K562 (cell line): Measurements from ENCODE around the gene MICU1. TPM values are rescaled to one million over a fixed set of nuclear protein-coding genes. Genes with fewer than 3 reads are reported as not detected.

Experiments used
- ATAC-seq: fragments of 200-7000 bp; cut with Tn5 transposase; 3 replicates; pipeline ENCODE4 v1.9.1; 2020; ENCODE audit warnings: moderate library complexity
- BruUV-seq: library from RNA; stranded (reverse); fragments of 400-500 nt; replicated peaks from 2 replicates; lab custom pipeline; 2021; lab: Mats Ljungman, UMichigan
- CTCF ChIA-PET: fragments of 300-600 bp; formaldehyde crosslinking; extraction: SDS; loops from one replicate; lab custom pipeline; 2021; ENCODE audit warnings: low intra/inter-chr PET ratio; lab: Yijun Ruan, JAX
- POLR2A ChIA-PET: fragments of 300-600, 350-650 bp; sonication (Branson Sonifier 250); formaldehyde crosslinking; extraction: SDS; loops from one replicate; lab custom pipeline; 2021; ENCODE audit warnings: antibody characterized with exemption, inconsistent platforms; lab: Yijun Ruan, JAX
- DNase-seq, 4 experiments: peaks; one replicate each; pipeline versions ENCODE4 v3.0.0 to v3.0.0-alpha.2; 2011 to 2018; ENCODE audit warnings: low spot score in 3 of 4, mixed read lengths in 3 of 4; ENCODE audit errors: extremely low read depth in 1 of 4
- FAIRE-seq: peaks from 2 replicates; lab custom pipeline; 2011; peaks lifted over from hg19 to GRCh38; lab: Jason Lieb, UNC
- H2AFZ ChIP-seq: 2 replicates; pipeline ENCODE4 v1.6.0; 2011; ENCODE audit warnings: low read depth, low read length, control low read depth, inconsistent platforms
- H3K27ac ChIP-seq: fragments of 200-600 bp; 3 replicates; pipeline ENCODE4 v1.8.0; 2011; ENCODE audit warnings: low read depth, mild to moderate bottlenecking, control low read depth, inconsistent platforms, low read length, moderate library complexity, mixed read lengths; ENCODE audit errors: extremely low read depth
- H3K27me3 ChIP-seq, 2 experiments: fragments of 300-600 bp in 1 of 2; 2 replicates in 1 of 2; 3 replicates in 1 of 2; pipeline versions ENCODE4 v1.6.0 to v1.8.0; 2011; ENCODE audit warnings: inconsistent platforms in 2 of 2, low read length in 2 of 2, mild to moderate bottlenecking in 1 of 2, mixed read lengths in 1 of 2, moderate library complexity in 1 of 2; ENCODE audit not compliant: control insufficient read depth in 2 of 2, insufficient read depth in 2 of 2
- H3K36me3 ChIP-seq: fragments of 300-600 bp; 3 replicates; pipeline ENCODE4 v1.8.0; 2011; ENCODE audit warnings: mild to moderate bottlenecking, low read length, inconsistent platforms; ENCODE audit not compliant: control insufficient read depth, insufficient read depth
- H3K4me1 ChIP-seq, 2 experiments: fragments of 200-600 bp in 1 of 2; replicated peaks in 1 of 2; 2 replicates in 1 of 2; 3 replicates in 1 of 2; pipeline versions ENCODE4 v1.5.1 to v1.8.0; 2011; ENCODE audit warnings: inconsistent platforms in 2 of 2, low read length in 2 of 2, mild to moderate bottlenecking in 1 of 2, mixed read lengths in 1 of 2, moderate library complexity in 1 of 2; ENCODE audit not compliant: control insufficient read depth in 2 of 2, insufficient read depth in 2 of 2
- H3K4me2 ChIP-seq: 2 replicates; pipeline ENCODE4 v1.6.1; 2011; ENCODE audit warnings: low read length, control low read depth, inconsistent platforms, mixed read lengths; ENCODE audit not compliant: insufficient read depth
- H3K4me3 ChIP-seq: fragments of 200-600 bp; sonication (generic), shearing (Covaris generic); 2 replicates; pipeline ENCODE4 v1.5.1; 2016; ENCODE audit warnings: control low read depth, inconsistent platforms
- H3K79me2 ChIP-seq: fragments of 200-600 bp; 3 replicates; pipeline ENCODE4 v1.8.0; 2011; ENCODE audit warnings: low read length, inconsistent platforms; ENCODE audit not compliant: control insufficient read depth, insufficient read depth
- H3K9ac ChIP-seq, 2 experiments: 2 replicates each; pipeline versions ENCODE4 v1.6.0 to v1.6.1; 2011; ENCODE audit warnings: low read depth in 2 of 2, low read length in 2 of 2, control low read depth in 1 of 2, inconsistent platforms in 1 of 2, mild to moderate bottlenecking in 1 of 2, mixed read lengths in 1 of 2; ENCODE audit not compliant: insufficient read depth in 1 of 2
- H3K9me1 ChIP-seq: one replicate; pipeline ENCODE4 v1.6.0; 2011; ENCODE audit warnings: inconsistent platforms, mild to moderate bottlenecking, low read length, moderate library complexity; ENCODE audit not compliant: control insufficient read depth, insufficient read depth
- H3K9me3 ChIP-seq: replicated peaks from 2 replicates; pipeline ENCODE4 v1.5.1; 2011; ENCODE audit warnings: low read depth, low read length, inconsistent platforms; ENCODE audit not compliant: control insufficient read depth, insufficient read depth
- H4K20me1 ChIP-seq: replicated peaks from 2 replicates; pipeline ENCODE4 v1.6.1; 2011; ENCODE audit warnings: low read length, inconsistent platforms, mixed read lengths; ENCODE audit not compliant: control insufficient read depth, insufficient read depth
- ELK3 ChIP-seq: fragments of 450-650 bp; formaldehyde crosslinking; IDR thresholded peaks from 2 replicates; pipeline ENCODE4 v1.4.0; 2020; ENCODE audit warnings: mild to moderate bottlenecking
- MCM7 ChIP-seq, 2 experiments: fragments of 450-650 bp; IDR thresholded peaks; 2 replicates each; pipeline ENCODE4 v1.6.1; 2016 to 2018
- NKRF ChIP-seq: fragments of 450-650 bp; IDR thresholded peaks from 2 replicates; pipeline ENCODE4 v1.6.1; 2016; ENCODE audit warnings: borderline replicate concordance
- PHF21A ChIP-seq: fragments of 450-650 bp; IDR thresholded peaks from 2 replicates; pipeline ENCODE4 v1.6.1; 2017; ENCODE audit warnings: low read depth, borderline replicate concordance
- RBFOX2 ChIP-seq: fragments of 200-400 bp; formaldehyde crosslinking; IDR thresholded peaks from 2 replicates; pipeline ENCODE4 v1.6.1; 2017; ENCODE audit warnings: low read depth, mild to moderate bottlenecking, low read length, moderate library complexity
- SMARCC2 ChIP-seq: fragments of 450-650 bp; IDR thresholded peaks from 2 replicates; pipeline ENCODE4 v1.6.1; 2017; ENCODE audit warnings: antibody characterized with exemption, moderate library complexity, mild to moderate bottlenecking, low read depth
- SOX6 ChIP-seq: fragments of 450-650 bp; IDR thresholded peaks from 2 replicates; pipeline ENCODE4 v1.6.1; 2014; ENCODE audit warnings: mild to moderate bottlenecking
- ZFP30 ChIP-seq: fragments of 250-450 bp; sonication (Bioruptor Pico); IDR thresholded peaks from 2 replicates; pipeline ENCODE4 v1.8.0; 2022; ENCODE audit warnings: moderate library complexity, mild to moderate bottlenecking, inconsistent platforms, borderline replicate concordance
- ZNF324 ChIP-seq: fragments of 250-450 bp; sonication (Bioruptor Pico); IDR thresholded peaks from 2 replicates; pipeline ENCODE4 v1.4.0; 2020; ENCODE audit warnings: mild to moderate bottlenecking
- ZNF780A ChIP-seq: fragments of 250-450 bp; sonication (Bioruptor Pico); IDR thresholded peaks from 2 replicates; pipeline ENCODE4 v1.5.0; 2021; ENCODE audit warnings: mild to moderate bottlenecking
- in situ Hi-C: fragments of 300-500 bp; cut with MboI; formaldehyde crosslinking; loops from 4 replicates; pipeline ENCODE4 v1.15.0; 2018; ENCODE audit warnings: inconsistent platforms, mixed read lengths
- intact Hi-C: fragments of 100-400 bp; cut with micrococcal nuclease; formaldehyde crosslinking; loops from 2 replicates; pipeline ENCODE4 v1.14.2; 2022
- polyA plus RNA-seq, 8 experiments: library from polyadenylated mRNA; depleted of rRNA in 4 of 8; stranded (reverse) in 5 of 8; unstranded in 3 of 8; fragments of >200 nt; fragmentation: Nextera tagmentation in 2 of 8; fragmentation: Illumina TruSeq in 1 of 8; extraction: Ambion mirVana in 2 of 8; extraction: Trizol in 1 of 8; gene quantifications; 2 replicates each; pipeline versions ENCODE4 v1.2.1 to v1.2.3, GENCODE V29; 2011 to 2014; ENCODE audit warnings: inconsistent platforms in 1 of 8, missing spikeins in 1 of 8
- total RNA-seq, 7 experiments: library from RNA; depleted of rRNA in 6 of 7; stranded (reverse); fragments of >200 nt in 6 of 7; fragmentation: Illumina TruSeq in 2 of 7; extraction: Trizol in 2 of 7; gene quantifications; 2 replicates each; pipeline versions ENCODE4 v1.2.1 to v1.2.3, GENCODE V29; 2011 to 2021; ENCODE audit warnings: low replicate concordance in 1 of 7
- TF ChIP-seq, protein P1 (sequence below): fragments of 200-800 bp; sonication (Bioruptor generic); IDR thresholded peaks from 2 replicates; pipeline ENCODE4 v1.6.1; 2016; ENCODE audit warnings: missing genetic modification characterization, missing compliant biosample characterization
- TF ChIP-seq, protein P2 (sequence below): IDR thresholded peaks from 3 replicates; pipeline ENCODE4 v1.6.1; 2011; ENCODE audit warnings: borderline replicate concordance, mild to moderate bottlenecking, moderate library complexity; ENCODE audit not compliant: insufficient read length; ENCODE audit errors: extremely low read depth

The MICU1 gene
- total and polyA plus RNA-seq, 9 of the 15 experiments (the other 6 are each of a cell fraction or from before 2014, with no cell fraction given): 29.3 to 76.8 (median 48.4) TPM

GRCh38 chr10:72370201-72370722 is 255.6 kb downstream of the MICU1 start:
- no peak overlapping the region for H2AFZ ChIP-seq
- H3K79me2 ChIP-seq: no peaks in the 10 kb centered on the region
- H3K9ac ChIP-seq: no peak overlapping the region
- no peaks in the 10 kb centered on the region for H3K9me1 ChIP-seq
- POLR2A ChIA-PET: no interaction called here
- no peaks in the 10 kb centered on the region for H3K27me3 ChIP-seq
- H3K4me3 ChIP-seq: no peak overlapping the region
- ATAC-seq: no peak
- FAIRE-seq: no peak
- H3K36me3 ChIP-seq: peaks cover 24% of the 10 kb centered on the region; the same call in 2 of the 3 replicates
- no peaks in the 10 kb centered on the region for H4K20me1 ChIP-seq
- H3K27ac ChIP-seq: no peak overlapping the region
- CTCF ChIA-PET: no interaction called here
- no peaks in the 10 kb centered on the region for H3K9me3 ChIP-seq
- H3K4me1 ChIP-seq: no peaks in the 10 kb centered on the region; a peak in 2 of 5 replicates
- in situ Hi-C loops: no loop called here
- intact Hi-C loops: no loop called here
- no peak overlapping the region for H3K4me2 ChIP-seq
- no TSS peak for BruUV-seq
- DNase-seq: no peak
- TF ChIP-seq SOX6: no peak
- no peak for TF ChIP-seq ELK3 (CRISPR knock-in tag)
- no peak for TF ChIP-seq ZNF324 (CRISPR knock-in tag)
- TF ChIP-seq, protein P1, sequence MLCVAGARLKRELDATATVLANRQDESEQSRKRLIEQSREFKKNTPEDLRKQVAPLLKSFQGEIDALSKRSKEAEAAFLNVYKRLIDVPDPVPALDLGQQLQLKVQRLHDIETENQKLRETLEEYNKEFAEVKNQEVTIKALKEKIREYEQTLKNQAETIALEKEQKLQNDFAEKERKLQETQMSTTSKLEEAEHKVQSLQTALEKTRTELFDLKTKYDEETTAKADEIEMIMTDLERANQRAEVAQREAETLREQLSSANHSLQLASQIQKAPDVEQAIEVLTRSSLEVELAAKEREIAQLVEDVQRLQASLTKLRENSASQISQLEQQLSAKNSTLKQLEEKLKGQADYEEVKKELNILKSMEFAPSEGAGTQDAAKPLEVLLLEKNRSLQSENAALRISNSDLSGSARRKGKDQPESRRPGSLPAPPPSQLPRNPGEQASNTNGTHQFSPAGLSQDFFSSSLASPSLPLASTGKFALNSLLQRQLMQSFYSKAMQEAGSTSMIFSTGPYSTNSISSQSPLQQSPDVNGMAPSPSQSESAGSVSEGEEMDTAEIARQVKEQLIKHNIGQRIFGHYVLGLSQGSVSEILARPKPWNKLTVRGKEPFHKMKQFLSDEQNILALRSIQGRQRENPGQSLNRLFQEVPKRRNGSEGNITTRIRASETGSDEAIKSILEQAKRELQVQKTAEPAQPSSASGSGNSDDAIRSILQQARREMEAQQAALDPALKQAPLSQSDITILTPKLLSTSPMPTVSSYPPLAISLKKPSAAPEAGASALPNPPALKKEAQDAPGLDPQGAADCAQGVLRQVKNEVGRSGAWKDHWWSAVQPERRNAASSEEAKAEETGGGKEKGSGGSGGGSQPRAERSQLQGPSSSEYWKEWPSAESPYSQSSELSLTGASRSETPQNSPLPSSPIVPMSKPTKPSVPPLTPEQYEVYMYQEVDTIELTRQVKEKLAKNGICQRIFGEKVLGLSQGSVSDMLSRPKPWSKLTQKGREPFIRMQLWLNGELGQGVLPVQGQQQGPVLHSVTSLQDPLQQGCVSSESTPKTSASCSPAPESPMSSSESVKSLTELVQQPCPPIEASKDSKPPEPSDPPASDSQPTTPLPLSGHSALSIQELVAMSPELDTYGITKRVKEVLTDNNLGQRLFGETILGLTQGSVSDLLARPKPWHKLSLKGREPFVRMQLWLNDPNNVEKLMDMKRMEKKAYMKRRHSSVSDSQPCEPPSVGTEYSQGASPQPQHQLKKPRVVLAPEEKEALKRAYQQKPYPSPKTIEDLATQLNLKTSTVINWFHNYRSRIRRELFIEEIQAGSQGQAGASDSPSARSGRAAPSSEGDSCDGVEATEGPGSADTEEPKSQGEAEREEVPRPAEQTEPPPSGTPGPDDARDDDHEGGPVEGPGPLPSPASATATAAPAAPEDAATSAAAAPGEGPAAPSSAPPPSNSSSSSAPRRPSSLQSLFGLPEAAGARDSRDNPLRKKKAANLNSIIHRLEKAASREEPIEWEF (CRISPR knock-in tag): no peak
- TF ChIP-seq PHF21A: no peak
- no peak for TF ChIP-seq RBFOX2
- no peak for TF ChIP-seq ZNF780A (CRISPR knock-in tag)
- TF ChIP-seq, protein P2, sequence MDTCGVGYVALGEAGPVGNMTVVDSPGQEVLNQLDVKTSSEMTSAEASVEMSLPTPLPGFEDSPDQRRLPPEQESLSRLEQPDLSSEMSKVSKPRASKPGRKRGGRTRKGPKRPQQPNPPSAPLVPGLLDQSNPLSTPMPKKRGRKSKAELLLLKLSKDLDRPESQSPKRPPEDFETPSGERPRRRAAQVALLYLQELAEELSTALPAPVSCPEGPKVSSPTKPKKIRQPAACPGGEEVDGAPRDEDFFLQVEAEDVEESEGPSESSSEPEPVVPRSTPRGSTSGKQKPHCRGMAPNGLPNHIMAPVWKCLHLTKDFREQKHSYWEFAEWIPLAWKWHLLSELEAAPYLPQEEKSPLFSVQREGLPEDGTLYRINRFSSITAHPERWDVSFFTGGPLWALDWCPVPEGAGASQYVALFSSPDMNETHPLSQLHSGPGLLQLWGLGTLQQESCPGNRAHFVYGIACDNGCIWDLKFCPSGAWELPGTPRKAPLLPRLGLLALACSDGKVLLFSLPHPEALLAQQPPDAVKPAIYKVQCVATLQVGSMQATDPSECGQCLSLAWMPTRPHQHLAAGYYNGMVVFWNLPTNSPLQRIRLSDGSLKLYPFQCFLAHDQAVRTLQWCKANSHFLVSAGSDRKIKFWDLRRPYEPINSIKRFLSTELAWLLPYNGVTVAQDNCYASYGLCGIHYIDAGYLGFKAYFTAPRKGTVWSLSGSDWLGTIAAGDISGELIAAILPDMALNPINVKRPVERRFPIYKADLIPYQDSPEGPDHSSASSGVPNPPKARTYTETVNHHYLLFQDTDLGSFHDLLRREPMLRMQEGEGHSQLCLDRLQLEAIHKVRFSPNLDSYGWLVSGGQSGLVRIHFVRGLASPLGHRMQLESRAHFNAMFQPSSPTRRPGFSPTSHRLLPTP: no peak
- TF ChIP-seq SMARCC2: no peak
- TF ChIP-seq NKRF: no peak
- no peak for TF ChIP-seq ZFP30 (CRISPR knock-in tag)
- no peak for TF ChIP-seq MCM7 (IDR thresholded peaks at IDR 0.05)
